GM12874 (cell line): ENCODE measurements around the gene SOS2.
A peak's percentile ranks its signal among the peaks of the same experiment; 100 is the strongest.

Experiments
- CTCF ChIP-seq: IDR thresholded peaks from 2 replicates; pipeline ENCODE4 v1.5.1; 2011; ENCODE audit warnings: low read depth, mild to moderate bottlenecking, control low read depth, low read length, moderate library complexity; ENCODE audit not compliant: insufficient read depth

Gene SOS2

DNA sequence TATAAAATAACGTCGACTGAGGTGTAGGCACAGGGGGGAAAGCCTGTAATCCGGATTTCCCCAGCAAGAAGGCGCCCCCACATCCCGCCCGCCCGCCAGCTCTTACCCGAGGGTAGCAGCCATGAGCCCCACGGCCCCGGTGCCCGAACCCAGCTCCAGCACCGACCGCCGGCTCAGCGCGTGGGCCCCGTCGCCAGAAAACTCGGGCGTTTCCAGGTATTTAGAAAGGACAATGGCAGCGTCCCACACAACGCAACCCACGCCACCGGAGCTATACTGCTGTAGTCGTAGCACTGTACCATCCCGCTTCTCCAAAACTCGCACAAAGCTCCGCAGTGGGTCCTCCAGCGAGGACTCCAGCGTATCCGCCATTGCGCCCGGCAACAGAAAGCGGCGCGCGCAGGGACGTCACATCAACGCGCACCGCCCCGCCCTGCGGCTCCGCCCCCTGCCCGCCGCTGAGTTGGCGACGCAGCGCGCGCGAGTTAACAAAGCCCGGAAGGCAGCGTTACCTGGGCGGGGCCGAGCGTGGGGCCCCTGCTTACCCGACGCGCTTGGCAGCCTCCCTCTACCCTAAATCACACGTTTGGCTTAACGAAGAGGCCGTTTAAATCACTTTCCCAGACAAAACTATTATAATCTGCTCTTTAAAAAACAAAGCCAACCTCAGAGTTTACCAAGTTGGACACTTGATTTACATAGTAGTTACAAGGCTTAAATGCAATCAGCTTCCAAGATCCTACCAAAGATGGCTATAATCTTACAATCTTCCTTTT lies 115.0 kb downstream of the SOS2 start, which contains the start of gene VCPKMT:
TSS of gene VCPKMT (minus strand) at position 392 of the 776 bp plus-strand sequence. CDS start at position 372, 20 bp downstream.
- no peak for TF ChIP-seq CTCF

GRCh38 chr14:50113381-50114035 lies 117.9 kb downstream of the SOS2 start:
- no peak for TF ChIP-seq CTCF

DNA sequence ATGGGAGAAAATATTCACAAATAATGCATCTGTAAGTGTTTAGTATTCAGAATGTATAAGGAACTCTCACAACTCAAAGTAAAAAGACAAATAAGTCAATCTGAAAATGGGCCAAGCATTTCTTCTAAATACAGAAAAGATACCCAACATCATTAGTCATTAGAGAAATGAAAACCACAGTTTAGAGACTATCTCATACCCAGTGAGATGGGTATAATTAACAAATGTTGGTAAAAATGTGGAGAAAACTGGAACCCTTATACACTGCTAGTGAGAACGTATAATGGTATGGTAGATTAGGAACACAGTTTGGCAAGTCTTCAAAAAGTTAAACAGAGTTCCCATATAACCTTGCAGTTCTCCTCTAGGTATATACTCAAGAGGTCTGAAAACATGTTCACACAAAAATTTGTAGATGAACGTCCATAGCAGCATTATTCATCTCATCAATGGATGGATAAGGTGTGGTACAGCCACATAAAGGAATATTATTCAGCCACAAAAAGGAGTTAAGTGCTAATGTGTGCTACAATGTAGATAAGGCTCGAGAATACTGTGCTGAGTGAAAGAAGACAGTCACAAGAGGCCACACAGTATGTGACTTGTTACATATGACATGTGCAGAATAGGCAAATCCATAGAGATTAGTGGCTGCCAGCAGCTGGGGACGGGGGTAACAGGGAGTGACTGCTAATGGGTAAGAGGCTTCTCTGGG lies 120.9 kb downstream of the SOS2 start:
- no peak for TF ChIP-seq CTCF

DNA sequence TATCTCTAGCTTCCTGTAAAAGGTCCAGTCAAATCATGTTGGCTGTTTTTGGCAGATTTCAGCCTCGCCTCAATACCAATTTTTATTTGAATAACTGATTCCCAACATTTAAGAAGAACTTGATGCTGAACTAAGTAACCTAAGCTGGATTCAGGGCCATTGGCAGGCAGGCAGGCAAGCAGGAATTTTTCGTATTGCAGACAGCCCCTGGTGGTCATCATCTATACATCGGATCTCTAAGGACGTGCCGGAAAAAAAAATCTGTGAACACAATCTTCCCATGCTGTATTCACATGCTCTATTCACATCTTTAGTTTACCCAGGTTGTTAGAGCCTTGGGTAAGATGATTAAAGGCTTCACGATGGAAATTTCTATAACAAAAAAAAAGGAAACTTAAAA lies 122.0 kb downstream of the SOS2 start:
- TF ChIP-seq CTCF, result 0 out of 2 replicates have a peak, but pooled peaks have one; percentile 1

DNA sequence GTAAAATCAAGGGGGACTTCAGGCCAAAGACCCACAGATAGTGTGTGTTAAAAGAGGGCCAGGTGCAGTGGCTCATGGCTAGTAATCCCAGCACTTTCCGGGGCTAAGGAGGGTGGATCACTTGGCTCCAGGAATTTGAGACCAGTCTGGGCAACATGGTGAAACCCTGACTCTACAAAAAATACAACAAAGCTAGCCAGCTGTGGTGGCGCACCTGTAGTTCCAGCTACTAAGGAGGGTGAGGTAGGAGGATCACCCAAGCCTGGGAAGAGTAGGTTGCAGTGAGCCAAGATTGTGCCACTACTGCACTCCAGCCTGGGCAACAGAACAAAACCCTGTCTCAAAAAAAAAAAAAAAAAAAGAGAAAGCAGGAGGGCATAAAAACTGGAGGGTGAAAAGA lies 123.5 kb downstream of the SOS2 start:
- no peak for TF ChIP-seq CTCF

GRCh38 chr14:50106178-50106577 lies 125.2 kb downstream of the SOS2 start:
- TF ChIP-seq CTCF, result no peak

GRCh38 chr14:50103558-50103957 lies 127.8 kb downstream of the SOS2 start:
- no peak for TF ChIP-seq CTCF
